Stomach (tissue), 4 donors: Measurements from ENCODE around the gene TDRD15.
"Not testable (repeated sequence)": the region's sequence is repeated elsewhere in the genome, so short reads cannot be mapped to it uniquely, and the experiment has no call there.

Experiments used
- EP300 ChIP-seq: sonication (generic); formaldehyde crosslinking; IDR thresholded peaks from one replicate; pipeline ENCODE4 v1.6.1; 2017; ENCODE audit warnings: antibody characterized with exemption
- POLR2A ChIP-seq, 4 donors: fragments of 450-650 bp; IDR thresholded peaks; one replicate each; pipeline ENCODE4 v1.6.1; 2016; ENCODE audit warnings: antibody characterized with exemption in 4 of 4, control low read depth in 2 of 4, mild to moderate bottlenecking in 1 of 4, moderate library complexity in 1 of 4
- POLR2AphosphoS5 ChIP-seq, 3 donors: sonication (generic); formaldehyde crosslinking; IDR thresholded peaks; one replicate each; pipeline ENCODE4 v1.6.1; 2016; ENCODE audit warnings: antibody characterized with exemption in 3 of 3
- TF ChIP-seq, protein P1 (sequence below), 7 experiments: fragments of 450-650 bp in 4 of 7; fragments of 200-600 bp in 3 of 7; sonication (generic) in 3 of 7; IDR thresholded peaks; one replicate each; pipeline ENCODE4 v1.5.1; 2016 to 2019; ENCODE audit warnings: antibody characterized with exemption in 7 of 7, control low read depth in 2 of 7, mild to moderate bottlenecking in 1 of 7

DNA sequence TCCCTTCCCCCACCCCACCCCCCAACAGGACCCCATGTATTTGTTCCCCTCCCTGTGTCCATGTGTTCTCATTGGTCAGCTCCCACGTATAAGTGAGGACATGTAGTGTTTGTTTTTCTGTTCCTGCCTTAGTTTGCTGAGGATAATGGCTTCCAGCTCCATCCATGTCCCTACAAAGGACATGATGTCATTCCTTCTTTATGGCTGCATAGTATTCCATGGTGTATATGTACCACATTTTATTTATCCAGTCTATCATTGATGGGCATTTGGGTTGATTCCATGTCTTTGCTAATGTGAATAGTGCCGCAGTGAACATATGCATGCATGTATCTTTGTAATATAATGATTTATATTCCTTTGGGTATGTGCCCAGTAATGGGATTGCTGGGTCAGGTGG, 27.5 kb downstream of the TDRD15 start:
- TF ChIP-seq, protein P1, sequence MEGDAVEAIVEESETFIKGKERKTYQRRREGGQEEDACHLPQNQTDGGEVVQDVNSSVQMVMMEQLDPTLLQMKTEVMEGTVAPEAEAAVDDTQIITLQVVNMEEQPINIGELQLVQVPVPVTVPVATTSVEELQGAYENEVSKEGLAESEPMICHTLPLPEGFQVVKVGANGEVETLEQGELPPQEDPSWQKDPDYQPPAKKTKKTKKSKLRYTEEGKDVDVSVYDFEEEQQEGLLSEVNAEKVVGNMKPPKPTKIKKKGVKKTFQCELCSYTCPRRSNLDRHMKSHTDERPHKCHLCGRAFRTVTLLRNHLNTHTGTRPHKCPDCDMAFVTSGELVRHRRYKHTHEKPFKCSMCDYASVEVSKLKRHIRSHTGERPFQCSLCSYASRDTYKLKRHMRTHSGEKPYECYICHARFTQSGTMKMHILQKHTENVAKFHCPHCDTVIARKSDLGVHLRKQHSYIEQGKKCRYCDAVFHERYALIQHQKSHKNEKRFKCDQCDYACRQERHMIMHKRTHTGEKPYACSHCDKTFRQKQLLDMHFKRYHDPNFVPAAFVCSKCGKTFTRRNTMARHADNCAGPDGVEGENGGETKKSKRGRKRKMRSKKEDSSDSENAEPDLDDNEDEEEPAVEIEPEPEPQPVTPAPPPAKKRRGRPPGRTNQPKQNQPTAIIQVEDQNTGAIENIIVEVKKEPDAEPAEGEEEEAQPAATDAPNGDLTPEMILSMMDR (IDR thresholded peaks at IDR 0.05) = not testable (repeated sequence)
- TF ChIP-seq POLR2AphosphoS5 (IDR thresholded peaks at IDR 0.05); POLR2A (IDR thresholded peaks at IDR 0.05); EP300: not testable (repeated sequence)
